PFSK-1 (cell line): ENCODE measurements around the gene WDR76.

Experiments
- FOXP2 ChIP-seq: optimal IDR thresholded peaks from 2 replicates; pipeline ENCODE3; 2011; ENCODE audit warnings: borderline replicate concordance, control low read depth, inconsistent platforms; ENCODE audit not compliant: insufficient read depth; ENCODE audit errors: extremely low read length, extremely low read depth
- POLR2AphosphoS5 ChIP-seq: IDR thresholded peaks from 2 replicates; pipeline ENCODE4 v1.6.1; 2012; ENCODE audit warnings: low read depth, mild to moderate bottlenecking, control low read depth, low read length, moderate library complexity
- REST ChIP-seq, 2 experiments: IDR thresholded peaks; 2 replicates each; pipeline versions ENCODE4 v1.6.1 to v1.8.0; 2011 to 2012; ENCODE audit warnings: low read depth in 2 of 2, low read length in 2 of 2, control low read depth in 1 of 2, inconsistent platforms in 1 of 2, mild to moderate bottlenecking in 1 of 2, moderate library complexity in 1 of 2; ENCODE audit not compliant: insufficient read depth in 1 of 2
- SIN3A ChIP-seq: IDR thresholded peaks from 2 replicates; pipeline ENCODE4 v1.6.1; 2012; ENCODE audit warnings: mild to moderate bottlenecking, low read length, moderate library complexity, borderline replicate concordance; ENCODE audit not compliant: insufficient read depth
- TAF1 ChIP-seq: IDR thresholded peaks from 2 replicates; pipeline ENCODE4 v1.6.1; 2012; ENCODE audit warnings: low read length, control low read depth, borderline replicate concordance; ENCODE audit not compliant: insufficient read depth

WDR76 gene

GRCh38 chr15:43908516-43909050, 81.8 kb downstream of the WDR76 start:
- TF ChIP-seq POLR2AphosphoS5 = no peak
- no peak for TF ChIP-seq REST (IDR thresholded peaks at IDR 0.05; ENCODE audit: insufficient read depth in 1 of 2, low read depth in 2 of 2, low read length in 2 of 2)
- no peak for TF ChIP-seq FOXP2
- TF ChIP-seq TAF1 = no peak
- no peak for TF ChIP-seq SIN3A

DNA sequence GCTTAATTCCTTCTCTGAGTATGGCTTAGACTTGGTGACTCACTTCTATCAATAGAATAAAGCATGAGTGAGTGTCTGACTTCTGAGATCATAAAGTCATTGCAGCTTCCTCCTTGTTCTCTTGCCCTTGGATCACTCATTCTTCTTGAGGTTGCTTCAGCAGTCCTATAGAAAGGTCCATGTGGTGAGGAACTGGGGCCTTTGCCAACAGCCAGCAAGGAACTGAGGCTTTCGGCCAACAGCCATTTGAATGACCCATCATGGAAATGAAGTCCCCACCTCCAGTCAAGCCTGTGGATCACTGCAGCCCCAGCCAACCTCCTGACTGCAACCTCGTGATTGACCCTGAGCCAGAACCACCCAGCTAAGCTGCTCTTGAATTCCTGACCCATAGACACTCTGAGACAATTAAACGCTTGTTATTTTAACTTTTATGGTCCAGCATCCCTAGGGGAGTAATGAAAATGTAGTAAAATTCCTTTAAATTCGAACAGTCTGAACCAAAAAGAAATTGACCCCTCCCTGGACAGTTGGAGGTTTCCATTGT, 84.5 kb downstream of the WDR76 start:
- TF ChIP-seq FOXP2 (no peak), POLR2AphosphoS5 (no peak), SIN3A (no peak), REST (IDR thresholded peaks at IDR 0.05; ENCODE audit: insufficient read depth in 1 of 2, low read depth in 2 of 2, low read length in 2 of 2) (no peak), TAF1 (no peak)

GRCh38 chr15:43912208-43912607, 85.4 kb downstream of the WDR76 start:
- TF ChIP-seq TAF1 (no peak), REST (IDR thresholded peaks at IDR 0.05; ENCODE audit: insufficient read depth in 1 of 2, low read depth in 2 of 2, low read length in 2 of 2) (no peak), FOXP2 (no peak)

DNA sequence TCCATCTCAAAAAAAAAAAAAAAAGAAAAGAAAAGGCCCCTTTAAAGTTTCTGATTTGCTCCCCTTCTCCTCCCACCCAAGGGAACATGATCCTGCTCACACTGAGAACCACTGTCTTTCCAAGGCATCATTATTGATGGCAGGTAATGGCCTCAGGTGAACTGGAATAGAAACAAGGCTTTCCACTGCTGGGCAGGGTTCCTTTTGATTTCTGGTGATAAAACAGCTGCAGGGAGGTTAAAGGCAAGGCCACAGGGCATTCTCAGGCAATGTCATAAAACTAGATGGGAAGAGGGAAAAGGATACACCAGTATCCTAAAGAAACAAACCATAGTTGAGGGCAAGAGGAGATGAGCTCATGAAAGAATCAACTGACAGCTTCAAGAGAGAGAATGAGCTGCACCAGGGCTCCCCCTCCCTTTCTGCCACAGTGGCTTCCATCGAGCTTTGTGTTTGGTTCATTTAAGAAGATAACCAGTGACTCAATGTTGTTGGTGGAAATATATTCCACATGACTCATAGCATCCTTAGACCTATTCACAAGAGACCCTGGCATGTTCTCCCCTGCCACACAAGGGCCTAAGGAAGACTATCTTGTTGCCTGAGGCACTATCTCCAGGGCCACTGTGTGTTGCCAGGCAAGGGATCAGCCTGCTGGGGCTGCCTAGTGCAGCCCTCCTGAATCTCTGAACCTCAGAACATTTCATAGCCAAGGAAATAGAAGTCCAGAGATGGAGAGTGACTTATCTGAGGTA, 86.4 kb downstream of the WDR76 start:
- TF ChIP-seq REST (IDR thresholded peaks at IDR 0.05; ENCODE audit: insufficient read depth in 1 of 2, low read depth in 2 of 2, low read length in 2 of 2) = no peak
- no peak for TF ChIP-seq SIN3A
- no peak for TF ChIP-seq TAF1

GRCh38 chr15:43913941-43914340, 87.1 kb downstream of the WDR76 start:
- no peak for TF ChIP-seq POLR2AphosphoS5
- TF ChIP-seq FOXP2 = no peak
- TF ChIP-seq SIN3A = no peak
- TF ChIP-seq REST (IDR thresholded peaks at IDR 0.05; ENCODE audit: insufficient read depth in 1 of 2, low read depth in 2 of 2, low read length in 2 of 2) = no peak
- TF ChIP-seq TAF1 = no peak
